ENCODE measurements around the gene POLN.

GRCh38 chr4:2059726-2060602 is 182.0 kb downstream of the POLN start:
- TF ChIP-seq CTCF (optimal IDR thresholded peaks at IDR 0.05 in 1 of 3, IDR thresholded peaks at IDR 0.05 in 1 of 3, conservative IDR thresholded peaks at IDR 0.05 in 1 of 3; ENCODE audit: extremely low read depth in 1 of 3, insufficient read depth in 2 of 3, low read length in 3 of 3) (no peak), EZH2 (IDR thresholded peaks at IDR 0.05; ENCODE audit: low read length) (peak; percentile 77)

Data from keratinocyte (primary cell).